Lower leg skin (tissue), 4 donors: Measurements from ENCODE around the gene DBF4B. TPM values are rescaled to one million over a fixed set of nuclear protein-coding genes. Genes with fewer than 3 reads are reported as not detected.
"Not testable (repeated sequence)": the region's sequence is repeated elsewhere in the genome, so short reads cannot be mapped to it uniquely, and the experiment has no call there.

Experiments
- DNase-seq, 2 donors: peaks; one replicate each; pipeline ENCODE4 v3.0.0-alpha.2; 2019; ENCODE audit warnings: low spot score in 2 of 2
- H3K4me3 ChIP-seq: fragments of 200-600 bp; sonication (generic); 2 replicates; pipeline ENCODE4 v1.5.1; 2017; ENCODE audit warnings: mild to moderate bottlenecking, low read depth; ENCODE audit not compliant: poor library complexity, severe bottlenecking
- CTCF ChIP-seq, 3 donors: fragments of 450-650 bp; IDR thresholded peaks; one replicate each; pipeline ENCODE4 v1.5.1; 2016; ENCODE audit warnings: antibody characterized with exemption in 3 of 3, mild to moderate bottlenecking in 3 of 3, moderate library complexity in 2 of 3
- POLR2A ChIP-seq, 2 donors: fragments of 450-650 bp; IDR thresholded peaks; one replicate each; pipeline ENCODE4 v1.6.1; 2016 to 2017; ENCODE audit warnings: antibody characterized with exemption in 2 of 2, mild to moderate bottlenecking in 1 of 2, moderate library complexity in 1 of 2
- WGBS, 2 donors: methylation state at CpG; one replicate each; pipeline ENCODE4 v1.1.5; 2018; 5-methylcytosine and 5-hydroxymethylcytosine counted together
- intact Hi-C: fragments of 100-400 bp; cut with DNase I; formaldehyde crosslinking; loops from one replicate; pipeline ENCODE4 v1.15.0; 2023; ENCODE audit warnings: low total_unique reads
- total RNA-seq, 4 donors: library from RNA; depleted of rRNA; stranded (reverse); fragments of >200 nt; gene quantifications; one replicate each; pipeline ENCODE4 v1.1.0, GENCODE V29; 2016

Gene DBF4B
- total RNA-seq, 4 donors from 2014 or later: 1.3 to 3.5 (median 2.1) TPM

- 82 to 89% methylated on average over 5 of the region's 5 CpGs for WGBS, 2 donors
- H3K4me3 ChIP-seq: no peak overlapping the region
- intact Hi-C loops: no loop called here
- no peak for DNase-seq
- TF ChIP-seq CTCF (IDR thresholded peaks at IDR 0.05) (no peak), POLR2A (IDR thresholded peaks at IDR 0.05) (no peak)
These were observed 13.8 kb downstream of the DBF4B start for GRCh38 chr17:44722254-44722653.

DNA sequence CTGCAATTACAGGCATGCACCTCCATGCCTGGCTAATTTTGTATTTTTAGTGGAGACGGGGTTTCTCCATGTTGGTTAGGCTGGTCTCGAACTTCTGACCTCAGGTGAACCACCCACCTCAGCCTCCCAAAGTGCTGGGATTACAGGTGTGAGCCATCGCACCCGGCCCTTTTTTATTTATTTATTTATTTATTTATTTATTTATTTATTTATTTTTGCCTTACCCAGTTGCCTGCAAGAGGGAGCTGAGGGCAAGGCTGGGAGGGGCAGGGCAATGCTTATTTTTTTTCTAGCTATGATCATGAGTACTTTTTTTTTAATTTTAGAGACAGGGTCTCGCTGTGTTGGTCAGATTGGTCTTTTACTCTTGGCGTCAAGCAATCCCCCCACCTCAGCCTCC, 17.7 kb downstream of the DBF4B start:
- 94 to 97% methylated on average over 6 of the region's 6 CpGs for WGBS, 2 donors
- H3K4me3 ChIP-seq, intact Hi-C loops, DNase-seq: not testable (repeated sequence)

GRCh38 chr17:44733753-44734152, 25.3 kb downstream of the DBF4B start:
- WGBS, 2 donors: 71 to 80% methylated on average over 5 of the region's 5 CpGs
- no peak for TF ChIP-seq CTCF (IDR thresholded peaks at IDR 0.05)
- TF ChIP-seq POLR2A (IDR thresholded peaks at IDR 0.05): no peak
- H3K4me3 ChIP-seq: no peak overlapping the region
- intact Hi-C loops: no loop called here
- no peak for DNase-seq

DNA sequence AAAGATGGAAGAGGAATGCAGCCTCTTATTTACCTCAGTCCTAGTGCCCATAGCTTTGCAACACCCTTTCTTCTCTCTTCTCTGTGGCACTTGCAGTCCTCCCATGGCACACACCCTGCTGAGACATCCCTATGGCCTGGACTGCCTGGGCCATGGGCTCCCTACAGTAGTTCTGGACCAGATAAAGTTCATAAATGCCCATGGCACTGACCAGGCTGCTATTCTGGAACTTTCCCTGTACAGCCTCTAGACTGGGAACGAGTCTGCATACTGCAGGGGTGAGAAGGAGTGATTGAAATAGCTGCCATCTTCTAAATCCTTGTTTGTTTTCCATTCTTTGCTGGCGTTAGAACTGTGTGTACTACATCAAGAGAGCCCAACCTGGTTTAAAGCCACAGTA, 25.8 kb downstream of the DBF4B start:
- DNase-seq: no peak
- intact Hi-C loops: no loop called here
- no peak overlapping the region for H3K4me3 ChIP-seq
- 95 to 96% methylated on average over 2 of the region's 2 CpGs for WGBS, 2 donors
- TF ChIP-seq CTCF (IDR thresholded peaks at IDR 0.05): no peak
- TF ChIP-seq POLR2A (IDR thresholded peaks at IDR 0.05): no peak

GRCh38 chr17:44736551-44737240, 28.2 kb downstream of the DBF4B start:
- no peak for DNase-seq
- intact Hi-C loops: no loop called here
- TF ChIP-seq CTCF (IDR thresholded peaks at IDR 0.05): no peak
- no peak for TF ChIP-seq POLR2A (IDR thresholded peaks at IDR 0.05)
- H3K4me3 ChIP-seq: no peak overlapping the region
- WGBS, 2 donors: 90 to 94% methylated on average over 12 of the region's 12 CpGs

GRCh38 chr17:44738214-44738906, 29.9 kb downstream of the DBF4B start:
- intact Hi-C loops: no loop called here
- DNase-seq: no peak
- WGBS, 2 donors: 79 to 80% methylated on average over 3 of the region's 3 CpGs
- H3K4me3 ChIP-seq: no peak overlapping the region
- TF ChIP-seq POLR2A (IDR thresholded peaks at IDR 0.05) (no peak), CTCF (IDR thresholded peaks at IDR 0.05) (no peak)
